MCF 10A (cell line): ENCODE results near the gene TMEM37. TPM values are rescaled to one million over a fixed set of nuclear protein-coding genes. Genes with fewer than 3 reads are reported as not detected.

Experiments
- BruUV-seq: library from RNA; stranded (reverse); fragments of 400-500 nt; replicated peaks from 2 replicates; lab custom pipeline; 2021; lab: Mats Ljungman, UMichigan
- CTCF ChIA-PET: fragments of 300-600 bp; sonication (Branson Sonifier 250); formaldehyde crosslinking; extraction: SDS; loops from one replicate; lab custom pipeline; 2021; ENCODE audit warnings: antibody characterized with exemption, inconsistent platforms; lab: Yijun Ruan, JAX
- POLR2A ChIA-PET: fragments of 300-600, 350-650 bp; sonication (Branson Sonifier 250); formaldehyde crosslinking; extraction: SDS; loops from one replicate; lab custom pipeline; 2020; ENCODE audit warnings: antibody characterized with exemption, inconsistent platforms; lab: Yijun Ruan, JAX
- DNase-seq: peaks from one replicate; pipeline ENCODE4 v3.0.0-alpha.2; 2018; ENCODE audit not compliant: unreplicated experiment
- H3K27ac Mint-ChIP-seq: one replicate; pipeline ENCODE4 v1.8.0; 2022; ENCODE audit warnings: mild to moderate bottlenecking, low read depth, mixed read lengths; ENCODE audit not compliant: unreplicated experiment
- H3K27me3 Mint-ChIP-seq: one replicate; pipeline ENCODE4 v1.8.0; 2022; ENCODE audit warnings: mixed read lengths; ENCODE audit not compliant: insufficient read depth, unreplicated experiment
- H3K36me3 Mint-ChIP-seq: one replicate; pipeline ENCODE4 v1.8.0; 2022; ENCODE audit warnings: mild to moderate bottlenecking, moderate library complexity, mixed read lengths; ENCODE audit not compliant: insufficient read depth, unreplicated experiment
- H3K4me1 Mint-ChIP-seq: one replicate; pipeline ENCODE4 v1.8.0; 2022; ENCODE audit warnings: mixed read lengths; ENCODE audit not compliant: insufficient read depth, unreplicated experiment
- H3K4me3 Mint-ChIP-seq: one replicate; pipeline ENCODE4 v1.8.0; 2022; ENCODE audit warnings: mild to moderate bottlenecking, moderate library complexity, mixed read lengths; ENCODE audit not compliant: unreplicated experiment
- H3K9me3 Mint-ChIP-seq: one replicate; pipeline ENCODE4 v1.8.0; 2022; ENCODE audit warnings: mixed read lengths; ENCODE audit not compliant: unreplicated experiment
- intact Hi-C: fragments of 100-400 bp; cut with micrococcal nuclease; formaldehyde crosslinking; loops from 2 replicates; pipeline ENCODE4 v1.14.1; 2022
- total RNA-seq: library from RNA; stranded (reverse); gene quantifications from 2 replicates; pipeline ENCODE4 v1.2.3, GENCODE V29; 2022
- TF ChIP-seq, protein P1 (sequence below): fragments of 200-600 bp; IDR thresholded peaks from one replicate; pipeline ENCODE4 v1.8.0; 2022; ENCODE audit warnings: antibody characterized with exemption, mild to moderate bottlenecking; ENCODE audit not compliant: unreplicated experiment

Gene TMEM37
- total RNA-seq, 1 experiment from 2014 or later, result not detected

DNA sequence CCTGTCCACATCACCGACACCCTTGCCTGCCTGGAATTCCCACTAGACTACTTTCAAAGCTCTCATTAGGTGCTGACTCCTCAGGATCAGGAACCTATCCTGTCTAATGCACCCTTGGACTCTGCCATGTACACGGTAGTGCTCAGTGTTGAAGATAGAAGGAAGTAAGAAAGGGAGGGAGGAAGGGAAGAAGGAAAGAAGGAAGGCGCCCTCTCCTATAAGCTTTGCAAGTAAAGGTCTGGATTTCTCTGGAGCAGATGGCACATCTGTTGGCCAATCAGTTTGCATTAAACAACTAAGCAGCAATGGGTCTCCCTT lies 47.3 kb downstream of the TMEM37 start:
- Mint-ChIP-seq H3K27ac (no peak overlapping the region), H3K27me3 (no peaks in the 10 kb centered on the region), H3K36me3 (no peaks in the 10 kb centered on the region), H3K4me1 (peaks cover 5% of the 10 kb centered on the region), H3K9me3 (no peaks in the 10 kb centered on the region), H3K4me3 (no peak overlapping the region)
- CTCF ChIA-PET, result interaction anchor here (1.4 to 8.0 kb wide), 4 partner anchors 12 to 182 kb away, joined by 3 to 124 read pairs (median 70); no protein-coding TSS in a partner anchor
- TF ChIP-seq, protein P1, sequence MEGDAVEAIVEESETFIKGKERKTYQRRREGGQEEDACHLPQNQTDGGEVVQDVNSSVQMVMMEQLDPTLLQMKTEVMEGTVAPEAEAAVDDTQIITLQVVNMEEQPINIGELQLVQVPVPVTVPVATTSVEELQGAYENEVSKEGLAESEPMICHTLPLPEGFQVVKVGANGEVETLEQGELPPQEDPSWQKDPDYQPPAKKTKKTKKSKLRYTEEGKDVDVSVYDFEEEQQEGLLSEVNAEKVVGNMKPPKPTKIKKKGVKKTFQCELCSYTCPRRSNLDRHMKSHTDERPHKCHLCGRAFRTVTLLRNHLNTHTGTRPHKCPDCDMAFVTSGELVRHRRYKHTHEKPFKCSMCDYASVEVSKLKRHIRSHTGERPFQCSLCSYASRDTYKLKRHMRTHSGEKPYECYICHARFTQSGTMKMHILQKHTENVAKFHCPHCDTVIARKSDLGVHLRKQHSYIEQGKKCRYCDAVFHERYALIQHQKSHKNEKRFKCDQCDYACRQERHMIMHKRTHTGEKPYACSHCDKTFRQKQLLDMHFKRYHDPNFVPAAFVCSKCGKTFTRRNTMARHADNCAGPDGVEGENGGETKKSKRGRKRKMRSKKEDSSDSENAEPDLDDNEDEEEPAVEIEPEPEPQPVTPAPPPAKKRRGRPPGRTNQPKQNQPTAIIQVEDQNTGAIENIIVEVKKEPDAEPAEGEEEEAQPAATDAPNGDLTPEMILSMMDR, result no peak
- no TSS peak for BruUV-seq
- POLR2A ChIA-PET, result interaction anchor here (0.6 kb wide), 2 partner anchors 74 to 149 kb away, joined by 3 read pairs; no protein-coding TSS in a partner anchor
- intact Hi-C loops, result loop anchor here (5.0 kb wide), 2 partner anchors 467 to 597 kb away; no protein-coding TSS in a partner anchor
- no peak for DNase-seq

DNA sequence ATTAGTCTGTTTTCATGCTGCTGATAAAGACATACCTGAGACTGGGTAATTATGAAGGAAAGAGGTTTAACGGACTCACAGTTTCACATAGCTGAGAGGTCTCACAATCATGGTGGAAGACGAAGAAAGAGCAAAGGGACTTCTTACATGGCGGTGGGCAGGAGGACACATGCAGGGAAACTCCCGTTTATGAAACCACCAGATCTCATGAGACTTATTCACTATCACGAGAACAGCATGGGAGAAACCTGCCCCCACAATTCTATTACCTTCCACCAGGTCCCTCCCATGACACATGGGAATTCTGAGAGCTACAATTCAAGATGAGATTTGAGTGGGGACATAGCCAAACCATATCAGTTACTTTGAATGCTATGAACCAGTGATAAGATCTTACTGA lies 48.5 kb downstream of the TMEM37 start:
- CTCF ChIA-PET, result interaction anchor here (0.5 to 8.0 kb wide), 11 partner anchors 13 to 695 kb away, joined by 3 to 124 read pairs (median 4); no protein-coding TSS in a partner anchor
- Mint-ChIP-seq H3K4me1 (peaks cover 5% of the 10 kb centered on the region), H3K27me3 (no peaks in the 10 kb centered on the region), H3K9me3 (no peaks in the 10 kb centered on the region), H3K36me3 (no peaks in the 10 kb centered on the region), H3K27ac (no peak overlapping the region), H3K4me3 (no peak overlapping the region)
- no TSS peak for BruUV-seq
- DNase-seq, result no peak
- intact Hi-C loops, result no loop called here
- TF ChIP-seq, protein P1, result no peak
- POLR2A ChIA-PET, result no interaction called here

DNA sequence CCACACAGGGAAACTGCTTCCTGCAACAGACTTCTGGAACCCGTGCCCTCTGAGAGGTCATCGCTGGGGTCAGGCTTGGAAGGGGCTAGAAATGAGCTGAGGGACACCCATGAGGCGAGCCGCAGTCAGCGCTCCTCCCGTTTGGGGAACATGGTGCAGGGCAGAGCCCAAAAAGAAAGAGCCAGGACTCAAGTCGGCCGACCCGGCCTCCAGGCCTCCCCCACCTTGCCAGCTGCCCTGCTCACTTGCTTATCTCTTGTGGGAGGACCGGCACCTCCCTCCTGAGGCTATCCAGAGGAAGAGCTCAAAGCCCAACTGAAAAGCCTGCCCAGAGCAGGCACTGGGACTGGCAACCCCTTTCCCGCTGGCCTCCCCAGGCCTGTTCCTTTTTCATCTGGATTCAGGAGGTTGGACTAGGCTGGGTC lies 49.1 kb downstream of the TMEM37 start:
- H3K36me3 Mint-ChIP-seq, result no peaks in the 10 kb centered on the region
- H3K9me3 Mint-ChIP-seq, result no peaks in the 10 kb centered on the region
- no peak for DNase-seq
- intact Hi-C loops, result no loop called here
- no TSS peak for BruUV-seq
- no peak overlapping the region for H3K4me3 Mint-ChIP-seq
- H3K27me3 Mint-ChIP-seq, result no peaks in the 10 kb centered on the region
- ChIA-PET CTCF (interaction anchor here (0.8 to 8.0 kb wide), 10 partner anchors 14 to 1462 kb away, joined by 3 to 124 read pairs (median 4); no protein-coding TSS in a partner anchor), POLR2A (no interaction called here)
- H3K4me1 Mint-ChIP-seq, result peaks cover 9% of the 10 kb centered on the region
- TF ChIP-seq, protein P1, result no peak
- H3K27ac Mint-ChIP-seq, result no peak overlapping the region

DNA sequence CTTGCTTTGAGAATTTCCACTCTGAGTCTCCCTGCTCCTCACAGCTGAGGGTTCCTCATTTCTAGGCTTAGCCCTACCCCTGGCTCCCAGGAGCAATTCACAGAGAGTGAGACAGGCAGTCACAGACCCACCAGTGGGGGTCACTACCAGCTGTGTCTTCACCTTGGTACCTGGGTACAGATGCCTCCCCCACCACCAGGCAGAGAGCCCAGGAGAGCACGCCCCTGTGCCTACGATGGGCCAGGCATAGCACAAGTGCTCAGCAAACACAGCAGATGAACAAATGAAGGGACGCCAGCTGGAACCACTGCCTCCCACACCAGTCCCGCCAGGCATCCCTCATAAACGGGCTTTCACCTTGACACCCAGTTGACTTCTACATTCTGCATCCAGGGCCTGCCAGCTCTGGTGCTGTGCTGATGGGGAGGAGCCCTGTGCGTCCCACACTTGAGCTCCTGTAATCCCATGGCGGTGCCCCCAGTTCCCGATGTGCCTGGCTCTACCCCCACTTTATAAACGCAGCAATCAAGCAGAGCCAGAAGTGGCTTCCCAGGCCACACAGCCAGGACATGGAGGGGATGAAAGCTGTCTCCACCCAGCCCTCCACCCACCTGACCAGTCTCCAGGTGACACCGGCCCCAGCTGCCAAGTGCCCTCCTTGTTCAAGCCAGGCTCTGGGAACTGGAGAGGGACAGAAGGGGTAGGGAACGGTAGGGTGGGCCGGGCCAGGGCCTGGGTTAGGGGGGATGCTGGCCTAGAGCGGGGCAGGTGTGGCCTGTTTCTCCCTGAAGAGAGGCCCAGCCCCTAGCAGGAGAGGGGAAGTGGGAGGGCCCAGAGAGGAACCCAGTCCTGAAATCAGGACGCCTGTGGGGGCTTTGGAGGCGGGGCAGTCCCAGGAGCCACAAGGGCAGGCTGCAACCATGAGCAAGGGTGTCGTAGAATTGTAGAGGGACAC lies 50.1 kb downstream of the TMEM37 start:
- Mint-ChIP-seq H3K36me3 (no peaks in the 10 kb centered on the region), H3K27me3 (no peaks in the 10 kb centered on the region), H3K27ac (no peak overlapping the region), H3K9me3 (no peaks in the 10 kb centered on the region), H3K4me3 (no peak overlapping the region), H3K4me1 (peaks cover 13% of the 10 kb centered on the region)
- intact Hi-C loops, result no loop called here
- ChIA-PET CTCF (interaction anchor here (1.4 to 8.0 kb wide), 4 partner anchors 15 to 307 kb away, joined by 3 to 124 read pairs (median 70); no protein-coding TSS in a partner anchor), POLR2A (no interaction called here)
- no TSS peak for BruUV-seq
- TF ChIP-seq, protein P1, result no peak
- no peak for DNase-seq
